Uterus (tissue), 2 donors: ENCODE data around the gene CLCN1.

ENCODE experiments used
- CTCF ChIP-seq, 4 experiments: fragments of 200-600 bp in 2 of 4; fragments of 450-650 bp in 2 of 4; sonication (generic) in 2 of 4; IDR thresholded peaks; one replicate each; pipeline ENCODE4 v1.5.1; 2016 to 2019; ENCODE audit warnings: antibody characterized with exemption in 4 of 4, mild to moderate bottlenecking in 2 of 4, moderate library complexity in 1 of 4
- POLR2A ChIP-seq, 2 donors: fragments of 450-650 bp; IDR thresholded peaks; one replicate each; pipeline ENCODE4 v1.6.1; 2016; ENCODE audit warnings: antibody characterized with exemption in 2 of 2, mild to moderate bottlenecking in 1 of 2, moderate library complexity in 1 of 2

GRCh38 chr7:143397710-143398530, 82.0 kb downstream of the CLCN1 start:
- TF ChIP-seq CTCF (IDR thresholded peaks at IDR 0.05) (no peak), POLR2A (IDR thresholded peaks at IDR 0.05) (no peak)
